Neuronal stem cell (in vitro differentiated cells): ENCODE data around the gene CLEC4E. TPM values are rescaled to one million over a fixed set of nuclear protein-coding genes. Genes with fewer than 3 reads are reported as not detected.
"Not testable (repeated sequence)": the region's sequence is repeated elsewhere in the genome, so short reads cannot be mapped to it uniquely, and the experiment has no call there.

Experiments
- DNase-seq: peaks from one replicate; pipeline ENCODE4 v3.0.0-alpha.2; 2013; ENCODE audit warnings: low spot score
- H2AFZ ChIP-seq: one replicate; pipeline ENCODE4 v1.6.1; 2013; ENCODE audit warnings: mild to moderate bottlenecking, low read length, inconsistent platforms
- H2AK5ac ChIP-seq: 2 replicates; pipeline ENCODE4 v1.6.1; 2013; ENCODE audit warnings: low read depth, mild to moderate bottlenecking, inconsistent platforms, low read length, moderate library complexity, mixed read lengths
- H2BK120ac ChIP-seq: 2 replicates; pipeline ENCODE4 v1.6.1; 2013; ENCODE audit warnings: low read depth, mild to moderate bottlenecking, inconsistent platforms, low read length, moderate library complexity, mixed read lengths
- H2BK12ac ChIP-seq: one replicate; pipeline ENCODE4 v1.6.1; 2013; ENCODE audit warnings: low read length, inconsistent platforms
- H2BK15ac ChIP-seq: 2 replicates; pipeline ENCODE4 v1.6.1; 2013; ENCODE audit warnings: mild to moderate bottlenecking, low read length, inconsistent platforms, mixed read lengths
- H2BK5ac ChIP-seq: one replicate; pipeline ENCODE4 v1.6.1; 2013; ENCODE audit warnings: inconsistent platforms, mild to moderate bottlenecking, low read length, moderate library complexity
- H3K14ac ChIP-seq: one replicate; pipeline ENCODE4 v1.6.1; 2013; ENCODE audit warnings: low read length, inconsistent platforms
- H3K18ac ChIP-seq: 2 replicates; pipeline ENCODE4 v1.6.1; 2013; ENCODE audit warnings: low read length, inconsistent platforms
- H3K23ac ChIP-seq: 2 replicates; pipeline ENCODE4 v1.6.1; 2013; ENCODE audit warnings: low read depth, mild to moderate bottlenecking, mixed read lengths, low read length, inconsistent platforms; ENCODE audit not compliant: poor library complexity
- H3K27ac ChIP-seq: replicated peaks from 3 replicates; pipeline ENCODE4 v1.5.1; 2013; ENCODE audit warnings: low read length, inconsistent platforms
- H3K27me3 ChIP-seq, 3 experiments: 2 replicates each; pipeline ENCODE4 v1.6.1; 2013; ENCODE audit warnings: low read length in 3 of 3, mild to moderate bottlenecking in 2 of 3, inconsistent platforms in 1 of 3, low read depth in 1 of 3, mixed read lengths in 1 of 3, moderate library complexity in 1 of 3; ENCODE audit not compliant: control insufficient read depth in 3 of 3, insufficient read depth in 3 of 3
- H3K36me3 ChIP-seq, 2 donors: replicated peaks in 1 of 2; 2 replicates each; pipeline ENCODE4 v1.6.1; 2013; ENCODE audit warnings: low read length in 2 of 2; ENCODE audit not compliant: control insufficient read depth in 2 of 2, insufficient read depth in 2 of 2
- H3K4ac ChIP-seq: 2 replicates; pipeline ENCODE4 v1.6.1; 2013; ENCODE audit warnings: inconsistent platforms, mild to moderate bottlenecking, low read length, moderate library complexity
- H3K4me1 ChIP-seq, 2 donors: 1 replicate in 1 of 2; 2 replicates in 1 of 2; pipeline ENCODE4 v1.6.1; 2013; ENCODE audit warnings: low read length in 2 of 2, low read depth in 1 of 2; ENCODE audit not compliant: control insufficient read depth in 2 of 2, insufficient read depth in 1 of 2
- H3K4me2 ChIP-seq: one replicate; pipeline ENCODE4 v1.6.1; 2013; ENCODE audit warnings: mild to moderate bottlenecking, low read length, inconsistent platforms; ENCODE audit not compliant: insufficient read depth, poor library complexity, severe bottlenecking
- H3K4me3 ChIP-seq, 2 donors: 2 replicates each; pipeline ENCODE4 v1.5.1; 2013; ENCODE audit warnings: low read length in 2 of 2, mild to moderate bottlenecking in 2 of 2, inconsistent platforms in 1 of 2, moderate library complexity in 1 of 2
- H3K79me1 ChIP-seq: one replicate; pipeline ENCODE4 v1.6.1; 2013; ENCODE audit warnings: low read depth, mild to moderate bottlenecking, inconsistent platforms, low read length, moderate library complexity
- H3K9ac ChIP-seq: one replicate; pipeline ENCODE4 v1.6.1; 2013; ENCODE audit warnings: mild to moderate bottlenecking, low read depth, low read length, inconsistent platforms; ENCODE audit not compliant: poor library complexity
- H3K9me3 ChIP-seq, 2 donors: replicated peaks in 1 of 2; 2 replicates each; pipeline versions ENCODE3 to v1.6.1; 2013; ENCODE audit warnings: low read length in 2 of 2, mild to moderate bottlenecking in 2 of 2, inconsistent platforms in 1 of 2, low read depth in 1 of 2, mixed read lengths in 1 of 2, moderate library complexity in 1 of 2; ENCODE audit not compliant: control insufficient read depth in 2 of 2, insufficient read depth in 1 of 2
- H4K8ac ChIP-seq: one replicate; pipeline ENCODE4 v1.6.1; 2013; ENCODE audit warnings: low read depth, mild to moderate bottlenecking, inconsistent platforms, low read length, moderate library complexity
- H4K91ac ChIP-seq: one replicate; pipeline ENCODE4 v1.6.1; 2013; ENCODE audit warnings: low read length, low read depth, mild to moderate bottlenecking, inconsistent platforms; ENCODE audit not compliant: poor library complexity
- WGBS, 2 donors: extraction: QIAGEN DNeasy Blood & Tissue Kit; methylation state at CpG; one replicate each; pipeline ENCODE4 v1.1.7; 2013; ENCODE audit warnings: missing lambda C conversion rate in 2 of 2, mixed read lengths in 1 of 2; ENCODE audit not compliant: insufficient read length in 2 of 2, insufficient replicate concordance in 1 of 2; ENCODE audit errors: extremely low coverage in 2 of 2; 5-methylcytosine and 5-hydroxymethylcytosine counted together
- small RNA-seq: library from polyadenylated mRNA; stranded (forward); fragments of <200 nt; extraction: miRNeasy Mini kit (QIAGEN cat#:217004); gene quantifications from one replicate; pipeline ENCODE3, GENCODE V24; 2013; ENCODE audit not compliant: insufficient read depth

CLEC4E gene

GRCh38 chr12:8495671-8496070 is 45.0 kb downstream of the CLEC4E start:
- H3K79me1 ChIP-seq, H3K36me3 ChIP-seq, DNase-seq, H3K4me2 ChIP-seq, H2AK5ac ChIP-seq, H3K14ac ChIP-seq, H2BK5ac ChIP-seq, H2BK15ac ChIP-seq, H2BK120ac ChIP-seq, H3K9me3 ChIP-seq, H3K18ac ChIP-seq, H3K4ac ChIP-seq, H3K23ac ChIP-seq, H3K27ac ChIP-seq, H4K91ac ChIP-seq, H3K9ac ChIP-seq, H3K4me1 ChIP-seq, H2BK12ac ChIP-seq, H4K8ac ChIP-seq, H2AFZ ChIP-seq, H3K27me3 ChIP-seq, H3K4me3 ChIP-seq: not testable (repeated sequence)
- WGBS, 2 donors: no CpG with 5 or more reads among the region's 4 CpGs

- no peak for DNase-seq
- Histone ChIP-seq H3K14ac (no peak overlapping the region), H3K4ac (no peak overlapping the region), H3K4me2 (no peak overlapping the region), H3K27me3 (no peaks in the 10 kb centered on the region), H2BK5ac (no peak overlapping the region), H2AFZ (no peak overlapping the region), H3K27ac (no peak overlapping the region), H3K4me3 (no peak overlapping the region), H3K9me3 (no peaks in the 10 kb centered on the region), H3K4me1 (no peaks in the 10 kb centered on the region), H3K23ac (no peak overlapping the region), H2BK12ac (no peak overlapping the region), H4K91ac (no peak overlapping the region), H2AK5ac (no peak overlapping the region), H3K79me1 (no peaks in the 10 kb centered on the region), H3K36me3 (no peaks in the 10 kb centered on the region), H2BK120ac (no peak overlapping the region), H3K9ac (no peak overlapping the region), H3K18ac (no peak overlapping the region), H4K8ac (no peak overlapping the region), H2BK15ac (no peak overlapping the region)
- no CpG with 5 or more reads among the region's 2 CpGs for WGBS, 2 donors
Measured at GRCh38 chr12:8493084-8493483, 47.6 kb downstream of the CLEC4E start.

GRCh38 chr12:8491646-8492530 is 48.8 kb downstream of the CLEC4E start:
- Histone ChIP-seq H3K4ac (no peak overlapping the region), H2AK5ac (no peak overlapping the region), H3K4me2 (no peak overlapping the region), H3K79me1 (no peaks in the 10 kb centered on the region), H2AFZ (no peak overlapping the region), H3K4me3 (no peak overlapping the region), H2BK12ac (no peak overlapping the region), H3K9ac (no peak overlapping the region), H3K9me3 (no peaks in the 10 kb centered on the region), H3K36me3 (no peaks in the 10 kb centered on the region), H4K8ac (no peak overlapping the region), H3K23ac (no peak overlapping the region), H3K27me3 (no peaks in the 10 kb centered on the region), H3K18ac (no peak overlapping the region), H3K27ac (no peak overlapping the region), H2BK15ac (no peak overlapping the region), H3K14ac (no peak overlapping the region), H2BK120ac (no peak overlapping the region), H4K91ac (no peak overlapping the region), H2BK5ac (no peak overlapping the region), H3K4me1 (no peaks in the 10 kb centered on the region)
- no CpG with 5 or more reads among the region's 5 CpGs for WGBS, 2 donors
- no peak for DNase-seq

Small RNAs within 50 kb of the gene (small RNA-seq; reads per million reads assigned to genes)
- not detected for gene RNU6-275P
